ENCODE results near the gene CAMK1D.

The CAMK1D gene

GRCh38 chr10:12780634-12781601 is 431.6 kb downstream of the CAMK1D start:
- DNase-seq = peak; percentile 11

- no peak for DNase-seq
These were observed 432.6 kb downstream of the CAMK1D start for GRCh38 chr10:12781976-12782375.

DNA sequence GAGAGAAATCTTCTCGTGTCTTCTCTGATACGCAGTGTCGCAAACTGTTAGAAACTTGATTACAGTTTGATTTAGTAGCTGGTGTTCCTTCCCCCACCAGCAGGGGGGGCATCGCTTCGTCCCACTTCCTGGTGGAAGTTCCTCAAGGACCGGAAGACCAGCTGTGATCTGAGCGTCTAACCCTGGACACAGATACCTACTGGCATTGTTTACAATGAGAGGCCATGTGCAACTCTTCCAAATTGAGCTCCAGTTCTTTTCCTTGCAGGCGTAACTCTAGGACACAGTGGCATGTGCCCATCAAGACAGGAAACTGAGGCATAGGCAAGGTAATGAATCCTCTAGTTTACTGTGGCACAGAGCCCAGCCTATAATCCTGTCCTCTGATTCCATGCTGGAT is 433.2 kb downstream of the CAMK1D start:
- DNase-seq = peak; percentile 32

DNA sequence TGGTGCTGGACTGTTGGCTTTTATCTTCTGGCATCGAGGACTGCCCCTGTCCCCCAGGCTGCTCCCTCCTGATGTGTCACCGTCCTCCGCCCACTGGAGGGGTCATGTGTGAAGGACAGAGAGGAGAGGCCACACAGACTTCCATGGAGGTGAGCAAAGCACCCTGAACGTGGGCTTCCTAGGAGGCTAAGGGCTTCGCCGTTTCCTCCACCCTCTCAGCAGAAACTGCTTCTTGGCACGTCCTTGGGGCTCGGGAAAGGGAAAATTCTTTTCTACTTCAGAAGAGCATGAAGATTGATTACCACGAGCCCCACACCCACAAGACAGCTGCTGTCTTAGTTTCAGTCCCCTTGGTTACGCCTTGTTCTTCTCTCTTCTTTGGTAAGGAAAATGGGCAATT is 433.9 kb downstream of the CAMK1D start:
- peak; percentile 14 for DNase-seq

- no peak for DNase-seq
These were observed 435.3 kb downstream of the CAMK1D start for GRCh38 chr10:12784646-12785045.

- no peak for DNase-seq
These were observed 436.1 kb downstream of the CAMK1D start for GRCh38 chr10:12785415-12785831.

DNA sequence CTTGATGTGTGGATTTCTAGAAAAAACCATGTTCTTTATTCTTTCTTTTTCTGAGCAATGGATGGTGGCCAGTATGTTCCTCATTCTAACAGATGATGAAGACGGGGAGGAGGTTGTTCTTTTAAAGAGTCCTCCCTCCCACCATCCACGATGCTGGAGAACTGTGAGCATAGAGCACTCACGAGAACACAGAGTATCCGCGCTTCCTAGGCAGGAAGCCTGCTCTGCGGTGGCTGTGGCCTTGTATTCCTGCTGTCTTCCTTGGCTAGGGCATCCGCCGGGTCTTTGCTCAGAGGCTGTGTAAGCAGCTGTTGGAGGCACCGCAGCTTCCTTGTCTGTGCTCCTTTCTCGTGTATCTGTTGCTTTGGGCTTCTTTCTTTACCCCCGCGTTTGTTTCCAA is 437.9 kb downstream of the CAMK1D start:
- DNase-seq = no peak

DNA sequence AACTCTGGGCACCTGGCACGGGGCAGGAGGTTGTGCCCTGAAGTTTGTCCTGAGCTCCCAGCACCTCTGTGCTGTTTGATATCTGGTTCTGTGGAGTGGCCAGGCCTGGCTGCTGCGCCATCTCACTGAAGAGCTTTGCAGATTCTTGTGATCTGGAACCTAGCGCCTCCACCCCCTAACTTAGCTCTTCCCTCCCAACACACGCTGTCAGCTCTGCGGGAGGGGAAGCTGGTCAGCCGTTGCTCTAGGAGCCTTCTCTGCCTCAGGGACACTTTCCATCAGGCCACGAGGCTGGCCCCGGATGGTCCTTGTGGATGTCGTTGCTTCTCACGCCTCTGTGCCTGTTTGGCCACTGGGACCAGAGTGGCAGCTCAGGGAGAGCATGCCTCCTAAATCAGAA is 438.9 kb downstream of the CAMK1D start:
- no peak for DNase-seq

- no peak for DNase-seq
These were observed 440.9 kb downstream of the CAMK1D start for GRCh38 chr10:12790270-12790669.

- DNase-seq = no peak
These were observed 442.4 kb downstream of the CAMK1D start for GRCh38 chr10:12791728-12792127.

DNA sequence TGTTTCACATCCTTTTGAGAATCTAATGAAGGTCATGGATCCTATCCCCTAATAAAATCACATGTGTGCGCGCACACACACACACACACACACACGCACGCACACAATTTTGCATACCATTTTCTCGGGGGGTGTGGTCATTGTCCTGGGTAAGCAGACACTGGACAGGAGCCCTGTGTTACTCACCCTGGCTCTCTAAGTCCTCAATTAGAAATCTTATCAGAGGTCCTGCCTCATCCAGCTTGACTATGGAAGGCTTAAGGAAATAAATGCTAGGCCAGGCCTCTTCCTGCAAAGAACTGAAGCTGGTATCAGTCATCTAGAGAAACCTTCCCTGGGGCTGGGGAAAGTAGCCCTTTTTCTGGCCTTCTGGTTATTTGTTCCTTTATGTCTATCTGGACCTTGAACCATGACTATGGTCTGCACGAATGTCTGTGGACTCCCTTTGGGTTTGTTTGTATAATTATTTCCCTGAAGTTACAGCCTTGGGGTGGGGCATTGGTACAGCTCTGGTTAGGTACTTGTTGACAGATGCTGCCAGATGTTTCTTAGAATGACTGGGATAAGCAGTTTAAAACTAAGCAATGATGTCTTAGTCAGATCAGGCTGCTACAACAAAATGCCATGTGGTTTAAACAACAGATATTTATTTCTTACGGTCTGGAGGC is 443.7 kb downstream of the CAMK1D start:
- no peak for DNase-seq

DNA sequence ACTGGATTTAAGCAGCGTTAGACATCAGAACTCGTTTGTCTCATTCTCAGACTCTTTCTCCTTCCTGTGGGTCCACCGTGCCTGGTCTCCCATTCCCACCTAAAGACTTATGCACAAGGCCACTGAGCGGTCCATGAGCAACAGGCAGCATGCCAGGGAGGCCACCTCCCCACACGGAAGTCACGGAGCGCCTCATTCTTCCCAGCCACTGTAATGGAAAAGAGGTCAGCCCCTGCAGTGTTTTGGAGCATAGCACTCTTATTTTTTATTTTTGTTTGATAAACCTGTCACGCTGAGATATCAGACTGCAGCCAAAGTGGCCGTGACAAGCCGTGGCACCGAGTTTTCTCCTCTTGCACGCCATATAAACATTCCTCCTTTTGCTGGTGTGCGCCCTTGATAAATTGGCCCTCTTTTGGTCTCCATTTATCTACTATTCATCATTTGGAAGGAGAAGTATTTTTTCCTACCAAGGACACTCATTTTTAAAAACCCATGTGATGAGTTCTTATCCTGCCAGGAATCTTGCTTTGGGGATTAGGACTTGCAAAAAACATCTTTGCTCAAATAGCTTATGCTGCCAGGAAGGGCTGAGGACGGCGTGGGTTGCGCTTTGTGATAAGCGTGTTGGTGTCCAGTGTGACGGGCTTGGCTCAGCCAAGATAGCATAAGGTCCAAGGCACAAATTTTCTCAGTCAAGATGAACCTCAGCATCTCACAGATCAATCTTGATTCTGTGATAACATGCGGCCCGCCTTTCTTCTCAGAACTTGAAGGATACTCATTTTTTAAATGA is 446.2 kb downstream of the CAMK1D start:
- DNase-seq = no peak

DNA sequence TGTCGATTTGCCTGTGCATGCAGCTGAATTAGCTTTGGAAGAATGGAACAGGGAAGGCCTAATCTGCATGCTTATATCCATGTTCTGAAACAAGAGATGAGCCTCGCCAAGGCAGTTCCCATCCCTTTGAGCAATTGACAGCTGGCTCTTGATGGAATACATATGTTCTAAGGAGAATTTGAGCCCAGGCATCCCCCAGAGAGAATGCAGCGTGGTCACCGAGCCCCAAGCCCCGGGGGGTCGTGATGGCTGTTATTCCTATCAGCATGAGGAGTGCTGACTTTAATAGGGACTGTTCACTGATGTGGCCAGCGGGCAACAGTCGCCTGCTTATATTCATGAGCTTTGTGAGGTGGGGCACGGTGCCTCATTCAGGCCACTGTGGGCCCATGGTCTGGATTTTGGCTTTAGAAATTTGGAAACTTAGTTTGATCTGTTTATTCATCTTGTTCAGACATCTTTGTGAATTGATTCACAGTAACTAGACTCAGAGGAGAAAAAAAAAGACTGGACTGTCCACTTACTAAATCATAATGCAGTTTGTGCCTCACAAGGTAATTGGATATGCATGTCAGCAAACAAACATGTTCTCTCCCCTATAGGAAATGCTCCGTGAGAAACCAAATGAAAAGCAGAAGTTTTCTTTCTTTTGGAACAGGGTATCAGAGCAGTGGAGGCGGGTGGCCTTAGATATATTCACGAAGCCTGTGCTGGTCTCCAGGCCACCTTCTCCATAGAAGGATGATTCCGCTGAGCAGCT is 447.2 kb downstream of the CAMK1D start:
- DNase-seq = peak; percentile 8

DNA sequence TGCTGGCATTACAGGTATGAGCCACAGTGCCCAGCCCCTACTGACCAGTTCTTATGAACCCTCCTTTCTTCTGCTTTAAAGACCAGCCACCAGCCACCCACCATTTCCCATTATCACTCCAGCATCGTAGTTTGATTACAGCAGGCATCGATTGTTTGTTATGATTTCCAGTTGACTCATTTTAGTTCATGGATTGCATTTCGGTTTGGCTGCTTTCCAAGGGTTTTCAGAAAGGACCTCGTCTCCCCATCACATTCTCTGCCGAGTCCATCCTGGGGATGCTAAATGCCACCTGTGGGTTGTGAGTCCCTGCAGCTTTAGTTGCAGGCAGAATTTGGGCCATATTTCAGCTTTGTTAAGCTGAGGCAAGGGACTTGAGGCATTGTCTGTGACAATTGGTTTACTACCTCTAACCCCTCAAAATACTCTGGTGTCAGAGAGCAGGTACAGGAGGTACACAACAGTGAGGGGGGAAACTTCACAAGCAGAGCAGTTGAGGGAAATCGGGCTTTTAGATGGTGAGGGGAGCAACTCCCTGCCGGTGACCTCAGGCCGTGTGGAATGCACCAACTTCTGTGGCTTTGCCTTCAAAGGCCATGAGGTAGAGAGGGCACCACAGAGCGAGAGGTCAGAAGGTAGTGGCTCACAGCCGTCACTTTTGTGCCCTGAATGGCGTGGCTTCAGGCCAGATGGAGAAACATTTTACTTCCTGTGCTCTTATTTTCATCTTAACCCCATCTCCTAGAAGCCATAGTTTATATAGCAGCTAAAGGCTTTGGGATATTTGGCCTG is 448.3 kb downstream of the CAMK1D start:
- DNase-seq = peak; percentile 19

DNA sequence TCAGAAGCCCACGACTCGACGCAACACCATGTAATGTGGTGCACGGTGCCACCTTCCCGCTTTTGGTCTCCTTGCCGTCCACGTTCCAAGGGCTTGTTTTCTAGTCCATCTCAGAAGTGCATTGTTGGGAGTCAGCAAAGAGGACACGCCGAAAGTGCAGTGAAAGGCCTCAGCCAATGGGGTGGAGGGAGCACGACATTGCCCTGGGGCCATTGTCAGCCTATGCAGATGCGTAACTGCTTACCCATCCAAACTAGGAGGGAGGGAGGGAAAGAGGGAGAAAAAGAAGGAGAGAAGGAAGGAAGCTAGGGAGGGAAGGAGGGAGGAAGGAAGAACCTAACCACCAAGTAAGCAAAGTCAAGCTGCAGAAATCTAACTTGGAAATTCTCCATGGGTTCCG is 449.8 kb downstream of the CAMK1D start:
- no peak for DNase-seq

GRCh38 chr10:12799714-12800113 is 450.4 kb downstream of the CAMK1D start:
- no peak for DNase-seq

- DNase-seq = no peak
These were observed 451.0 kb downstream of the CAMK1D start for GRCh38 chr10:12800302-12800701.

GRCh38 chr10:12801214-12802087 is 452.1 kb downstream of the CAMK1D start:
- DNase-seq = no peak

DNA sequence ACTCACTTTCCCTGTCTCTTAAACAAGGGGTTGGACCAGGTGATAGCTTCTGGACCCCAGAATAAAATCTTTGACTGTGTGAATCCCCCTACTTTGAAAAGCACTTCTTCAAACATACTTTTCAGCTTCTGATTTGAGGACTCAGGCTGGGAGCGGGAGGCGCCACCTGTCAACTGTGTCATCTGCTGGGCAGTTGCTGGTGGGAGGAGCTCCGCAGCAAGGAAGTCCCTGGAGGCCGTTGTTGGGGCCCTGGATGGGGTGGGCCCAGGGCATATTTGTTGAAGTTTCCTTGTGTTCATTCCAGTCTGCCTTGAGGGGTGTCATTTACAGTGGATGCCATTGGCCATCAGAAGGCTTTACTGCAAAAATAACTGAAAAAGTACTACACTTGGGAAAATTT is 454.4 kb downstream of the CAMK1D start:
- DNase-seq = no peak

GRCh38 chr10:12806228-12807095 is 457.1 kb downstream of the CAMK1D start:
- no peak for DNase-seq

Data from fibroblast of skin of right biceps (primary cell).